SHP77 treated with DMSO at 0.1 percent for 48 hours (cell line): ENCODE results near the gene CNR1.

Experiments
- DNase-seq: peaks from one replicate; lab custom pipeline; 2025; lab: John Stamatoyannopoulos, UW

Gene CNR1

GRCh38 chr6:88143421-88144157 is 22.6 kb downstream of the CNR1 start:
- no peak for DNase-seq

GRCh38 chr6:88142297-88142668 is 23.9 kb downstream of the CNR1 start:
- DNase-seq, result no peak

GRCh38 chr6:88141561-88142296 is 24.4 kb downstream of the CNR1 start:
- no peak for DNase-seq

DNA sequence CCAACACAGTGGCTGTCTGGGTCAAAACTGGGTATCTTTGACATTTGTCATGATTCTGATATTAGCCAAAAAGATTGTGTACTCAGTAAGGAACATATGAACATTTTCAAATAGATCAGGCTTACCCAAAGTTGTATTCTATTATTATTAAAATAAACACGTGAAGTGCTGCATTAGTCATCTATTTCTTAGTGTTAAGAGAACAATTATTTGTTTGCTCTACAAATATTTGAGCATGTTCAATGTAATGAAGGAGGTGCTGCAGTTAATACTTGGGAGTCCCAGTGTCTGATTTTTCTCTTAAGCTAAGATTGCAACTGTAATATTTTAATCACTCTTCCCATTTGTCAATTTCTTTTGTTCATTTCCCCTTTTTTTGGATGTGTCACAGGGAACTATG is 28.2 kb downstream of the CNR1 start:
- DNase-seq, result no peak

DNA sequence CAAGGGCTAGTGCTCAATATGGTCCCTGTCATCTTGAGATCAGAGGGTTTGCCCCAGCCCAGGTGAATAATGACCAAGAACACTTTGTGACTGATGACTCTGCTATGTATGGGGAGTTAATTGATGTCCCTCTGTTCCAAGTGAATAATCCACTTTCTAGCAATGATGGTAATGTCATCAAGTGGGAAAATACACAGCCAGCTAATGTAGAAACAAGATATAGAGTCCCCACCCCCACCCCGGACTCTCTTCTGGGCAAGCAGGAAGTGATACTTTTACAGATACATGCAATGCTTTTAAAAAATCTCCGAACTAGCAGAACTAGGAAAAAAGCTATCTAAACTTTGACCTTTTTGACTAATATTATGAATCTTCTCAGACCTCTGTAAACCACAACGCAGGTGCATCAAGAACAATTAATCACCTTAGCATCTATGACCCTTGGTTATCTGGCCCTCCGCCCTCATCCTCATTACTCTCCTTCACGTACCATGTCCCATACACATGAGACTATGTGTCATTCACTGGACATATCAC is 30.5 kb downstream of the CNR1 start:
- DNase-seq, result no peak

DNA sequence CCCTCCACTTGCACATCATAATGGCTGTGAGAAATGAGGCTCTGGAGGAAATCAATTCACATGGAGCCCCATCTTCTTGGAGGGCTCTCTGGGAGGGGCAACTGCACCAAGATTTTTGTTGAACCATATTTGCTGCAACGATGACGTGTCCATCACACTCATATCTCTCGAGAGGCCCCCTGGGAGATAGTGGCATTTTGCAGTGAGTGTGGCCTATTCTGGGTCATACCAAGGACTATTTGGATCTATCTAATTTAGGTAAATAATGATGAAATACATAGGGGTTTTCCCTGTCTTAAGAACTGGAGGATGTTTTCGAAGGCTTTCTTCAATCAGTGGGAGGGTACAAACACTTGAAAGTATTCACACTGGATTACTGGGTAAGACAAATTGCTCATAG is 31.6 kb downstream of the CNR1 start:
- DNase-seq, result no peak

GRCh38 chr6:88133718-88134117 is 32.4 kb downstream of the CNR1 start:
- DNase-seq, result no peak

DNA sequence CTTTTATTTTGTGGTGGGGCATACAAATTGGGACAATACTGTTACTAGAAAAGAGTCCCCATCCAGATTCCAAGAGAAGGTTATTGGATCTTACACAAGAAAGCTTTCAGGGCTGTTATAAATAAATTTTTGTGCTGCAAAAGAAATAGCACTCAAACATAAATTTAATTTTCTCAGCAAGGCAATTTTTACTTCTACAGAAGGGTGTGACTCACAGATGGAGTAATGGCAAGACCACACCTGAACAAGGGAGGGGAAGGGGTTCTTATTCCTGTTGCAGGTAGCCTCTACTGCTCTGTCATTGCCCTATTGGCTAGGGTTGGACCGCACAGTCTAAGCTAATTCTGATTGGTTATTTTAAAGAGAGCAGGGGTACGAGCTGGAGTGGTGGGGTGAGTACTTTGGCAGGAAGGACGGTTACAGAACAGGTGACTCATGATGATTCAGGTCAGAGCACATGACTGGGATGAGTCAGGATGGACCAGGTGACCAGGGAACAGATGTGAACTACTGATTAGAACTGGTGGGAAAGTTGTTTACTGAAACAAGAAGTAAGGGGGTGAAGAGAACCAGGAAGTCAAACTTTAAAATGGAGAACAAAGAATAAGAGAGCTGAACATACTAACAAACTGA is 41.1 kb downstream of the CNR1 start:
- no peak for DNase-seq

- DNase-seq, result no peak
Observed at GRCh38 chr6:88120635-88121034, 45.5 kb downstream of the CNR1 start.

DNA sequence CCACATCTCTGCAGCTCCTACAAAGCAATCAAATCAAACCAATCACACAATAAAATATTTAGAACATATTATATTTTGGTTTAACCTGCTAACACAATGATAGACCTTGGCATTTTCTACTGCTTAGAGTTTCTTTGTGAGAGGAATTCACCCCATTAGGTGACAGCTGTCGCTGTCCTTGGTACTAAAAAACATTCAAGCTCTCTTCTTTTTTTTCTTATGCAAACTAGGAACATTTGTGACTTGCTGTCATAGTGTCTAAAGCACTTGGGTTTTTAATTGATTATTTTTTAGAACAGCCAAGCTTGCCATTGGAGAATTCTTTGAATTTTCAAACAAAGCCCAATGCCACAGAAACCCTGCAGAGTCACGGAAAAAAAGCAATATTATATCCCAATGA is 46.4 kb downstream of the CNR1 start:
- no peak for DNase-seq

DNA sequence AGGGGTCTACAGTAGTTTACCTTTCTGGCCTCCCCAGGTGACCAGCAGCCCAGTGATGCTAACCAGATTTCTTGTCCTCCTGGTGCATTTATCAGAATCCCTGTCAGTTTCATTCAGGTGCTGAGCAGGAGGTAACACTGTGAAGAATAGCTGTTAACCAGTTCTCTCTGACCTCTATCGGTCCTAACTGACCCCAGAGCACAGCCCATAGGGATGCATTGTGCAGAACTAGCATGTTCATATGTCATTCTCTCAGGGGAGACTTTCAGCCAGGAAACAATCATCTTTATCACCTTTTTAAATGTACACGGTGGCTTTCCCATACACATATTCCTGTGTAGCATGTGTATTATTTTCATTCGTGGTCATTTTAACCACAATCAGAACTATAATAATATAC is 49.9 kb downstream of the CNR1 start:
- DNase-seq, result no peak

- DNase-seq, result no peak
Observed at GRCh38 chr6:88115307-88115706, 50.8 kb downstream of the CNR1 start.

- no peak for DNase-seq
Observed at GRCh38 chr6:88114838-88115237, 51.3 kb downstream of the CNR1 start.

- no peak for DNase-seq
Observed at GRCh38 chr6:88111991-88112390, 54.2 kb downstream of the CNR1 start.

GRCh38 chr6:88107241-88107640 is 58.9 kb downstream of the CNR1 start:
- DNase-seq, result no peak

DNA sequence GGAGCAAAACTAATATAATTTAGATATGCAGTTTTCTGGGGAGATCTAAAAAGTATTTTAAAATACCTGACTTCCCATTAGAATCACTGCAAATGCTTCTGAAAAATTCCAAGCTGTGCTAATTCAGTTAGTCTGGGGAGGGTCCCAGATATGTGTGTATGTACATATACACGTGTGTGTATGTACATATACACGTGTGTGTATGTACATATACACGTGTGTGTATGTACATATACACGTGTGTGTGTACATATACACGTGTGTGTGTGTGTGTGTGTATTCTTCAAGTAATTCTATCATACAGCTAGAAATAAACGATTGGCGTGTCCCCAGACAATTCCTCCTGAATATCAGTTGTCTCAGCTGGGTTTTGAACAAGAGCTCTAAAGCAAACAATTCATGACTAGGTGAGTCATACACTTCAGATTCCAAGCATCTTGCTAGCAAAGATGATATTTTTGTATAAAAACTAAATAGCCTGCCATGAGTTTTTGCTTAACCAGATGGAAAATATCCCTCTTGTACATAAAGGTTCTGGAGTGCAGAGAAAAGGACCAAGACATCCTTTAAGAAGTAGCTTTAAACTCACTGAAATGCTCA is 60.3 kb downstream of the CNR1 start:
- DNase-seq, result peak; percentile 6
